Cortex of kidney (tissue), 1 donor: ENCODE data around the gene CFAP97.
"Not testable (repeated sequence)": the region's sequence is repeated elsewhere in the genome, so short reads cannot be mapped to it uniquely, and the experiment has no call there.

Experiments
- DNase-seq: peaks from one replicate; lab custom pipeline; 2025; lab: John Stamatoyannopoulos, UW

Gene CFAP97

DNA sequence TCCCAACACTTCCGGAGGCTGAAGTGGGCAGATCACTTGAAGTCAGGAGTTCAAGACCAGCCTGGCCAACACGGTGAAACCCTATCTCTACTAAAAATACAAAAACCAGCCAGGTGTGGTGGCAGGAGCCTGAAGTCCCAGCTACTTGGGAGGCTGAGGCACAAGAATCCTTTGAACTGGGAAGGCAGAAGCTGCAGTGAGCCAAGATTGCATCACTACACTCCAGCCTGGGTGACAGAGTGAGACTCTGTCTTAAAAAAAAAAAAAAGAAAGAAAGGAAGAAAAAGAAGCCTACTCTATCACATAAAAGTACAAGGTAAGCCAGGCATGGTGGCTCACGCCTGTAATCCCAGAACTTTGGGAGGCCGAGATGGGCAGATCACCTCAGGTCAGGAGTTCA, 5.6 kb downstream of the CFAP97 start:
- not testable (repeated sequence) for DNase-seq

DNA sequence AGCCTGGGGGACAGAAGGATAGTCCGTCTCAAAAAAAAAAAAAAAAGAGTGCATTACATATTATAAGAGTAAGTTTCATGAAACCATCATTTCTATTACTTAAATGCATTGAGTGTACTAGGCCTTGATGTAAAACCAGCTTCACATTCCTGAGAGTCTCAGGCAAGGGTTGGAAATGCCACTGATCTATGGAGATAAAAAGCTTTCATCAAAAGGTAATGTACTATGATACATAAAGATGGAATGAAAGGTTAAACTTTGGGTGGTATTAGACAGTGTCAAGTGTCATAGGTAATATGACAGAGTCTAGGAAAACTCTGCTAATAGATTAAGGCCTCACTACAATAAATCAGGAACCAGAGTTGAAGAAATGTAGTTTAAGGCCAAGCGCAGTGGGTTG, 7.4 kb downstream of the CFAP97 start:
- DNase-seq: no peak

GRCh38 chr4:185194924-185195888, 8.6 kb downstream of the CFAP97 start:
- DNase-seq: no peak

DNA sequence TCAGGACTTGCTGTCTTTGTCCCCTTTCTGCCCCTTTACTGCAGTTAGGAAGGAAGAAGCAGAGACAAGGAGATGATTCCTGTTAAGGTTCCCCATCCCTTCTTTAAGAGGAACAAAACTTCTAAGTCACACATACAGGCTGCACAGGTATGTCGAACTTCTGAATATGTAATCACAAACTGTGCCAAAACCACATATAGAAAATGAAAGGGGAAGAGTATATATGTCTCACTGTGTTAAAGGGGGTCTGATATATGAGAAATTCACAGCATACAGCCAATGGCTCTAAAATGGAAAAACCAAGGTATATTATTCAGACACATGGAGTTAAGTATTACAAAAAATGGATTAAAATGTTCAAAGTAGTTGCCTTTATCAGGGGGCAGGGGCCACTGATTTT, 11.7 kb downstream of the CFAP97 start:
- DNase-seq: no peak

GRCh38 chr4:185190306-185190856, 13.4 kb downstream of the CFAP97 start:
- no peak for DNase-seq

DNA sequence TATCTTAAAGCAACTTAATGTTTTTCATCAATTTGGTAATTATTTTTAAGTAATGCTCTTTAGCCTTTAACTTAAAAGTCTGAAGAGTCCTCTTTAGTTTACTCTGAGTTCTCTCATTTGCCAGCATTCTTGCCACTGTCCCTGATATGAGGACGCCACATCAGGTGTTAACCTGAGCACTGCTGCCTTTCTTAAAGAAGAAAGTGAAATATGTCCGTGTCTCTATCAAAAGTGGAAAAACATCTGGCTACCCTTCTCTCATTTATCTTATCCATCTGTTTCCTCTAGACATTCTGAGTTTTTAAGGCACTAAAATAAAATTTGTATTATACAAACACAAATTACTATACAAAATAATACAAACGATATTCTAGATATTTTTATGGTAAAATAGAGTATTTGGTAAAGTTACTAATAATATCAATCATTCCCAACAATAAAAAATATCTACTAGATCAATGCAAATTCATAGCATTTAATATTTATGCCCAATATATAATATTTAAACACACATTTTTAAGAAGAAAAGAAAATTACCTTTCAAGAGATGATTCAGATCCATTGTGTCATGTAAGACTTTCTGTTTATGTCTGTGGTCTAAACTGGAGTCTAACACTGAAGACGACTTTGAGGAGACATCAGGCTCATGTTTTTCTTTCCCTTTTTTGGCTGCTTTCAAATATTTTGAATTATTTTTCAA, 14.0 kb downstream of the CFAP97 start:
- DNase-seq: no peak

- no peak for DNase-seq
These were observed 17.0 kb downstream of the CFAP97 start for GRCh38 chr4:185186769-185187168.

DNA sequence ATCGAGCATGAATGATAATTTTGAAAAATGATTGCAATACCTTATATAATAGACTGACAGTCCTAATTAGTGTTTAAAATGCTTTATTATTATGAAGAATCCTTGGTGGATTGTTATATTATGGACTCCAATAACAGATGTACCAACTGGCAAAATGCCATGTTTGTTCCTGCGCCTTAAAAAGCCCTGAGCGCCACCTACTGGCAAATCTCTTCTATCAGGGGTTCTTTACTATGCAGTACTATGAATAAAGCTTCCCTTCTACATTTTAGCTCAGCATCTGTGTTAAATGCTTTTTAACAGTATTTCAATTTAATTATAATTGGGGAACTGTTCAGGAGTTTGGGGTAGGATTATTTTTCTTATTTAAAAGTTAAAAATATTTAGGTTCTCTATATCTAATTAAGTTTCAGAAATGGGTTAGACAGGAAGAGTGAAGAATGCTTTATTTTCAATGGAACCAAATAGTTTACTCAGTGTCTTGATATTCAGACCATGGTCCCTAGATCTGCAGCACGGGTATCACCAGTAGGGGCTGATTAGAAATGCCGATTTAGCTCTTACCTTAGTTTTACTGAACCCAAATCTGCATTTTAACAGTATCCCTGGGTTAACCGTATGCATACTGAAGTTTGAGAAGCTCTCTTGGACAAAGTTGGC, 20.0 kb downstream of the CFAP97 start:
- no peak for DNase-seq

DNA sequence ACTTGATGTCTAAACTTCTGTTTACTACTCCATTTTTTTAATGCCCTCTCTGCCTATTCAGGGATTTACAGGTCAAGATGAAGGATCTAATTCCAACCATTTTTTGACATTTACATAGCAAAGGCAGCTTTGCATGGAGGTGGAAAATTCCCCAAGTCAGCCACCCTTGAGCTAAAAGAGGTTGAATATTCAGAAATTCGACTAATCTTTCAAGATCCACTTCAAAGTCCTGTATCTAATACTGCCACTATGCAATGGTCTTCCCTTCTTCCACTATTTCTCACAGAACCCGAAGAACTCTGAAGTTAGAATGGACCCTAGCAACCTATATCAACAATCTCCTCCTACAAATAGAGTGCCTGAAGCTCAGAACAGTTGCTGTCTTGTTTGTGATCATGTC, 21.6 kb downstream of the CFAP97 start:
- no peak for DNase-seq

GRCh38 chr4:185179488-185179887, 24.3 kb downstream of the CFAP97 start:
- DNase-seq: no peak

GRCh38 chr4:185171373-185172071, 32.3 kb downstream of the CFAP97 start:
- no peak for DNase-seq

DNA sequence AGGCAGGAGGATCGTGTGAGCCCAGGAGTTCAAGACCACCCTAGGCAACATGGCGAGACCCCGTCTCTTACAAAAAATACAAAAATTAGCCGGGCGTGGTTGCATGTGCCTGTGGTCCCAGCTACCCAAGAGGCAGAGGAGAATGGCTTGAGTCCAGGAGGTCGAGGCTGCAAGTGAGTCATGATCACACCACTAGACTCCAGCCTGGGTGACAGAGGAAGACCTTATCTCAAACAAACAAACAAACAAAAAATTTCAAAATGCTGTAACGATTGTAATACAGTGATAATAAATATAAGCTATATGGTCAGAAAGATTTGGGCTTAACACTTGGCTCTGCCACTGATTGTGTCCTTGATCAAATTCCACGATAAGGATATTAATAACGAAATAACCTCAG, 36.6 kb downstream of the CFAP97 start:
- no peak for DNase-seq

DNA sequence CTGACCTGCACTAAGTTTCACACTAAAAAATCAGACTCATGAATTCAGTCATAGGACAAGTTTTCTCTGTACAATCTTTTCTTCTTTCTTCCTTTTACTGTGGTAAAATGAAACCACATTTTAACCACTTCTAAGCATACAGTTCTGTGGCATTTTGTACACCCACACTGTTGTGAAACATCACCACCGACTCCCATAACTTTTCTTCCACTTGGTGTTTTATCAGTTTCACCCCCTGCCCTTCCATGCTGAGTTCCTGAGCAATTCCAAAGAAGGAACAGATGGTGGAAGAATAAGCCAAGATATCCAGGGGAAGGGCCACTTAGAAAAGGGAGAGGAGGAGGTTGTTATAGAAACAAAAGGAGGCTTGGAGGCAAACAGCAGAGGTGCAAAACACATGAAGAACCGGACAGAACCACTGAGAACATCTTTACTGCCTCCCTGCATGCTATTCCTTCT, 38.2 kb downstream of the CFAP97 start:
- DNase-seq: no peak

- DNase-seq: no peak
These were observed 52.5 kb downstream of the CFAP97 start for GRCh38 chr4:185151296-185151695.

DNA sequence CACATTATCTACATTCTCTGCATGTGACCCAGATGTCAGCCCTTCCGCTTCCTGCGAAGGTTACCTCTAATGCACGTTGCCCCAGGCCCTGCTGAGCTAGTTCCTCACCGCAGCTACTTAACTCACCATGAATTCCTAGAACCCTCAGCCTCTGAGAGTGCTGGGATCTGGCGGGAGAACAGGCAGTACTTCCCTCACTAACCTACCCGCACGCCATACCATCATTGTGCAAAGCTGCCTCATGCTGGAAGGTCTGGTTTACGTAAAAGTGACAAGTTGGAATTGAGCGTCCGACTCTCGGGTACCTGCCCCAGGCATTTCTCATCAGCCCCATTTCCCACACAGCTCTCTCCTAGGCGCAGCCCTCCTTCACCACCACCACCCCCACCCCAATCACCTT, 54.4 kb downstream of the CFAP97 start:
- no peak for DNase-seq

GRCh38 chr4:185145572-185145971, 58.2 kb downstream of the CFAP97 start:
- DNase-seq: no peak

GRCh38 chr4:185144601-185145240, 59.1 kb downstream of the CFAP97 start:
- DNase-seq: no peak

GRCh38 chr4:185143601-185143969, 60.2 kb downstream of the CFAP97 start:
- no peak for DNase-seq

DNA sequence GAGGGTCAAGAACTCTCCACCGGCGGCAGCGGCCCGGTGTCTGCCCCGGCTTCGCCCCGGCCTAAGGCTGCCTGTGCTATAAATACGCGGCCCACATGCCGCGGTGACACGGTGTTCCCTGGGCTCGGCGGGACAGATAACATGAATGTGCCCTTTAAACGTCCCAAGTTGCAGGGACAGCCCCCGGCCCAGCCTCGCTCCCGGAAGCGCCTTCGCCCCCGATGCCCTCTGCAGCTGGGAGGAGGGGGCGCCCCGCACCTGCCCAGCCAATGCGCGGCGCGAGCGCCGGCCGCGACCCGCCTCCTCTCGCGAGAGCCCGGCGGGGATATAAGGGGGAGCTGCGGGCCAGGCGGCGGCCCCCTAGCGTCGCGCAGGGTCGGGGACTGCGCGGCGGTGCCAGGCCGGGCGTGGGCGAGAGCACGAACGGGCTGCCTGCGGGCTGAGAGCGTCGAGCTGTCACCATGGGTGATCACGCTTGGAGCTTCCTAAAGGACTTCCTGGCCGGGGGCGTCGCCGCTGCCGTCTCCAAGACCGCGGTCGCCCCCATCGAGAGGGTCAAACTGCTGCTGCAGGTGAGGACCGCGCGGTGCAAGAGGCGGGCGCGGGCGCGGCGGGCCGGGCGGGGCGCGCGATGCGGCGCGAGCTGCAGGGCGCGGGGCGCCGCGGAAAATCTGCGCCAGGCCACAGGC, 60.7 kb downstream of the CFAP97 start, which contains the start of gene SLC25A4:
TSS of gene SLC25A4 (plus strand) at position 355 of the 689 bp plus-strand sequence. CDS start at position 462, 107 bp downstream.
- DNase-seq: peak; percentile 53

- no peak for DNase-seq
These were observed 61.3 kb downstream of the CFAP97 start for GRCh38 chr4:185142564-185142911.

DNA sequence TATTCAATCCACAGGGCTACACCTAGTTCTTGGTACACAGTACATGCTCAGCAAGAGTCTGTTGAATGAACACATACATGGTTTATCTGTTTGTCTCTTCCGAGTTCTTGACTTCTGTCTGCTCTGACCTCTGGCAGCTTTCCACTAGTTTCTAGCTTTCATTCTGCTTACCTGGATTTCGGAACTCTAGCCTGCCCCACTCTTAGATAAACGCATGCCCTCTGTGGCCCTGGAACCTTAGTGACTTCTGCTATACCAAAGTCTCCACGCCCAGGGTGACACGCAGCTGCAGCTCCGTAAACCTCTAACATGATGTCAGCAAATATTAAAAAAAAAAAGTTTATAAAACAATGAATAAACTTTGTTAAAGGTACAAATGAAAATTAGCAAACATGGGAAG, 62.0 kb downstream of the CFAP97 start:
- no peak for DNase-seq
